HEK293 (cell line): Measurements from ENCODE around the gene HIGD2A.

Experiments used
- FEZF1 ChIP-seq: fragments of 450-650 bp; formaldehyde crosslinking; IDR thresholded peaks from 2 replicates; pipeline ENCODE4 v1.5.1; 2016; ENCODE audit warnings: missing biosample characterization, missing genetic modification characterization
- KLF9 ChIP-seq: fragments of 450-650 bp; formaldehyde crosslinking; IDR thresholded peaks from 2 replicates; pipeline ENCODE4 v1.5.1; 2016; ENCODE audit warnings: missing biosample characterization, missing genetic modification characterization, low read depth
- MZF1 ChIP-seq: fragments of 450-650 bp; formaldehyde crosslinking; IDR thresholded peaks from 2 replicates; pipeline ENCODE4 v1.5.1; 2017; ENCODE audit warnings: missing biosample characterization, missing genetic modification characterization, borderline replicate concordance
- OVOL3 ChIP-seq: fragments of 450-650 bp; formaldehyde crosslinking; IDR thresholded peaks from 2 replicates; pipeline ENCODE4 v1.5.1; 2016; ENCODE audit warnings: missing biosample characterization, missing genetic modification characterization
- PATZ1 ChIP-seq: fragments of 450-650 bp; formaldehyde crosslinking; IDR thresholded peaks from 2 replicates; pipeline ENCODE4 v1.5.1; 2016; ENCODE audit warnings: missing biosample characterization, missing genetic modification characterization
- PBX3 ChIP-seq: sonication (generic); formaldehyde crosslinking; IDR thresholded peaks from 2 replicates; pipeline ENCODE4 v1.8.1; 2022; ENCODE audit warnings: mild to moderate bottlenecking, moderate library complexity, missing genetic modification reagents
- ZBTB10 ChIP-seq: fragments of 450-650 bp; formaldehyde crosslinking; IDR thresholded peaks from 2 replicates; pipeline ENCODE4 v1.5.1; 2016; ENCODE audit warnings: missing biosample characterization, missing genetic modification characterization
- ZFP3 ChIP-seq: fragments of 450-650 bp; formaldehyde crosslinking; IDR thresholded peaks from 2 replicates; pipeline ENCODE4 v1.5.1; 2016; ENCODE audit warnings: low read depth, missing biosample characterization, missing genetic modification characterization
- ZNF112 ChIP-seq: fragments of 450-650 bp; formaldehyde crosslinking; IDR thresholded peaks from 2 replicates; pipeline ENCODE4 v1.5.0; 2017; ENCODE audit warnings: missing biosample characterization, missing genetic modification characterization
- ZNF121 ChIP-seq: fragments of 450-650 bp; formaldehyde crosslinking; IDR thresholded peaks from 2 replicates; pipeline ENCODE4 v1.5.1; 2016; ENCODE audit warnings: missing biosample characterization, missing genetic modification characterization
- ZNF140 ChIP-seq: fragments of 450-650 bp; formaldehyde crosslinking; IDR thresholded peaks from 2 replicates; pipeline ENCODE4 v1.5.1; 2016; ENCODE audit warnings: missing biosample characterization, missing genetic modification characterization
- ZNF146 ChIP-seq: fragments of 450-650 bp; formaldehyde crosslinking; IDR thresholded peaks from 2 replicates; pipeline ENCODE4 v1.5.1; 2016; ENCODE audit warnings: missing biosample characterization, missing genetic modification characterization
- ZNF174 ChIP-seq: fragments of 450-650 bp; formaldehyde crosslinking; IDR thresholded peaks from 2 replicates; pipeline ENCODE4 v1.5.0; 2017; ENCODE audit warnings: missing biosample characterization, mild to moderate bottlenecking, missing genetic modification characterization
- ZNF274 ChIP-seq, 2 experiments: fragments of 200-500 bp in 1 of 2; fragments of 450-650 bp in 1 of 2; sonication (Bioruptor generic) in 1 of 2; formaldehyde crosslinking in 1 of 2; IDR thresholded peaks; 2 replicates each; pipeline versions ENCODE4 v1.5.1 to v1.6.1; 2014 to 2016; ENCODE audit warnings: borderline replicate concordance in 1 of 2, inconsistent platforms in 1 of 2, low read length in 1 of 2, missing biosample characterization in 1 of 2, missing genetic modification characterization in 1 of 2
- ZNF292 ChIP-seq: fragments of 450-650 bp; formaldehyde crosslinking; IDR thresholded peaks from 2 replicates; pipeline ENCODE4 v1.5.1; 2016; ENCODE audit warnings: low read depth, missing biosample characterization, missing genetic modification characterization, borderline replicate concordance
- ZNF404 ChIP-seq: fragments of 450-650 bp; formaldehyde crosslinking; IDR thresholded peaks from 2 replicates; pipeline ENCODE4 v1.5.1; 2017; ENCODE audit warnings: missing biosample characterization, missing genetic modification characterization
- ZNF473 ChIP-seq: fragments of 450-650 bp; formaldehyde crosslinking; IDR thresholded peaks from 2 replicates; pipeline ENCODE4 v1.5.1; 2017; ENCODE audit warnings: missing biosample characterization, missing genetic modification characterization
- ZNF513 ChIP-seq: fragments of 450-650 bp; IDR thresholded peaks from 2 replicates; pipeline ENCODE4 v1.5.1; 2018; ENCODE audit warnings: missing biosample characterization, missing genetic modification characterization
- ZNF571 ChIP-seq: fragments of 450-650 bp; formaldehyde crosslinking; IDR thresholded peaks from 2 replicates; pipeline ENCODE4 v1.5.0; 2017; ENCODE audit warnings: missing biosample characterization, missing genetic modification characterization
- ZNF580 ChIP-seq: fragments of 450-650 bp; formaldehyde crosslinking; IDR thresholded peaks from 2 replicates; pipeline ENCODE4 v1.5.1; 2016; ENCODE audit warnings: missing biosample characterization, missing genetic modification characterization
- ZNF600 ChIP-seq: fragments of 450-650 bp; formaldehyde crosslinking; IDR thresholded peaks from 2 replicates; pipeline ENCODE4 v1.5.1; 2016; ENCODE audit warnings: missing biosample characterization, missing genetic modification characterization
- ZNF623 ChIP-seq: fragments of 450-650 bp; formaldehyde crosslinking; IDR thresholded peaks from 2 replicates; pipeline ENCODE4 v1.5.1; 2016; ENCODE audit warnings: missing biosample characterization, missing genetic modification characterization
- ZNF624 ChIP-seq: fragments of 450-650 bp; formaldehyde crosslinking; IDR thresholded peaks from 2 replicates; pipeline ENCODE4 v1.5.1; 2017; ENCODE audit warnings: missing biosample characterization, missing genetic modification characterization
- ZNF658 ChIP-seq: fragments of 450-650 bp; formaldehyde crosslinking; IDR thresholded peaks from 2 replicates; pipeline ENCODE4; 2016; ENCODE audit warnings: missing biosample characterization, missing genetic modification characterization
- ZNF660 ChIP-seq: fragments of 450-650 bp; IDR thresholded peaks from 2 replicates; pipeline ENCODE4 v1.5.1; 2018; ENCODE audit warnings: missing biosample characterization, mild to moderate bottlenecking, missing genetic modification characterization
- ZNF670 ChIP-seq: fragments of 450-650 bp; formaldehyde crosslinking; IDR thresholded peaks from 2 replicates; pipeline ENCODE4 v1.5.1; 2016; ENCODE audit warnings: missing biosample characterization, missing genetic modification characterization, low read depth
- ZNF677 ChIP-seq: fragments of 450-650 bp; IDR thresholded peaks from 2 replicates; pipeline ENCODE4 v1.5.0; 2018; ENCODE audit warnings: missing biosample characterization, mild to moderate bottlenecking, missing genetic modification characterization, moderate library complexity
- ZNF704 ChIP-seq: fragments of 450-650 bp; formaldehyde crosslinking; IDR thresholded peaks from 2 replicates; pipeline ENCODE4 v1.5.1; 2016; ENCODE audit warnings: missing biosample characterization, missing genetic modification characterization
- ZNF830 ChIP-seq: fragments of 450-650 bp; IDR thresholded peaks from 2 replicates; pipeline ENCODE4 v1.5.0; 2018; ENCODE audit warnings: missing biosample characterization, missing genetic modification characterization, low read depth, mild to moderate bottlenecking, moderate library complexity
- ZNF843 ChIP-seq: fragments of 450-650 bp; formaldehyde crosslinking; IDR thresholded peaks from 2 replicates; pipeline ENCODE4 v1.5.1; 2016; ENCODE audit warnings: missing biosample characterization, missing genetic modification characterization

Gene HIGD2A

GRCh38 chr5:176361437-176362232 lies 26.9 kb upstream of the HIGD2A start, which contains the start of gene KIAA1191 (continued):
- TF ChIP-seq OVOL3 (tag by site-specific recombination): no peak
- no peak for TF ChIP-seq ZNF404 (tag by site-specific recombination)
- TF ChIP-seq ZNF571 (tag by site-specific recombination): no peak
- TF ChIP-seq ZNF843 (tag by site-specific recombination): peak; percentile 31
- no peak for TF ChIP-seq ZNF292 (tag by site-specific recombination)
- no peak for TF ChIP-seq ZNF624 (tag by site-specific recombination)
- TF ChIP-seq ZNF174 (tag by site-specific recombination): no peak
- TF ChIP-seq ZNF658: no peak
- TF ChIP-seq PATZ1 (tag by site-specific recombination): peak; percentile 82
- TF ChIP-seq ZNF274 (IDR thresholded peaks at IDR 0.05; ENCODE audit: low read length): no peak
- TF ChIP-seq ZNF274 (tag by site-specific recombination; IDR thresholded peaks at IDR 0.05; ENCODE audit: borderline replicate concordance): no peak
- no peak for TF ChIP-seq ZNF112 (tag by site-specific recombination)
- TF ChIP-seq ZNF830 (tag by site-specific recombination): no peak
- no peak for TF ChIP-seq ZNF677 (tag by site-specific recombination)
- no peak for TF ChIP-seq ZNF704 (tag by site-specific recombination)
- peak; percentile 96 for TF ChIP-seq KLF9
- TF ChIP-seq ZNF140 (tag by site-specific recombination): no peak
- 0 out of 2 replicates have a peak, but pooled peaks have one; percentile 83 for TF ChIP-seq ZNF660
- no peak for TF ChIP-seq ZNF670 (tag by site-specific recombination)
- peak; percentile 69 for TF ChIP-seq ZNF600 (tag by site-specific recombination)
- TF ChIP-seq FEZF1 (tag by site-specific recombination): no peak
- TF ChIP-seq ZNF146: peak; percentile 36; the same call in 1 of the 2 replicates
- no peak for TF ChIP-seq ZNF473 (tag by site-specific recombination)
- TF ChIP-seq ZNF580 (tag by site-specific recombination): no peak; the same call in none of the 2 replicates
- no peak for TF ChIP-seq ZNF121 (tag by site-specific recombination)
- no peak for TF ChIP-seq MZF1 (tag by site-specific recombination)
- no peak for TF ChIP-seq PBX3 (CRISPR knock-in tag)
- 0 out of 2 replicates have a peak, but pooled peaks have one; percentile 58 for TF ChIP-seq ZBTB10 (tag by site-specific recombination)
- no peak for TF ChIP-seq ZNF513 (tag by site-specific recombination)
- TF ChIP-seq ZFP3: no peak
- no peak for TF ChIP-seq ZNF623
